VCaP (cell line): ENCODE measurements around the gene GLOD5.

ENCODE experiments used
- H3K27ac ChIP-seq: fragments of 450-650 bp; 2 replicates; pipeline ENCODE4 v1.5.1; 2017
- TF ChIP-seq, protein P1 (sequence below): fragments of 450-650 bp; conservative IDR thresholded peaks from 2 replicates; pipeline ENCODE4 v1.5.1; 2017; ENCODE audit warnings: mild to moderate bottlenecking, moderate library complexity

The GLOD5 gene

DNA sequence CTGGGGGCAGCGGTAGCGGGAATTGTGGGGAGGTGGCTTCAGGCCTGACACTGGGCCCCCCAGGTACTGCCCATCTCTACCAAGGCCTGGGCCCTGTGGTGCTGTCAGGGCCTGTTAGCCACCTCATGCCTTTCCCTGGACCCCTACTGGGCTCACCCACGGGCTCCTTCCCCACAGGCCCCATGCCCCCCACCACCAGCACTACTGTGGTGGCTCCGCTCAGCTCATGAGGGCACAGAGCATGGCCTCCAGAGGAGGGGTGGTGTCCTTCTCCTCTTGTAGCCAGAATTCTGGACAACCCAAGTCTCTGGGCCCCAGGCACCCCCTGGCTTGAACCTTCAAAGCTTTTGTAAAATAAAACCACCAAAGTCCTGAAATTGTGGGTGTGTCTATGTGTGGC, 32.4 kb downstream of the GLOD5 start:
- TF ChIP-seq, protein P1, sequence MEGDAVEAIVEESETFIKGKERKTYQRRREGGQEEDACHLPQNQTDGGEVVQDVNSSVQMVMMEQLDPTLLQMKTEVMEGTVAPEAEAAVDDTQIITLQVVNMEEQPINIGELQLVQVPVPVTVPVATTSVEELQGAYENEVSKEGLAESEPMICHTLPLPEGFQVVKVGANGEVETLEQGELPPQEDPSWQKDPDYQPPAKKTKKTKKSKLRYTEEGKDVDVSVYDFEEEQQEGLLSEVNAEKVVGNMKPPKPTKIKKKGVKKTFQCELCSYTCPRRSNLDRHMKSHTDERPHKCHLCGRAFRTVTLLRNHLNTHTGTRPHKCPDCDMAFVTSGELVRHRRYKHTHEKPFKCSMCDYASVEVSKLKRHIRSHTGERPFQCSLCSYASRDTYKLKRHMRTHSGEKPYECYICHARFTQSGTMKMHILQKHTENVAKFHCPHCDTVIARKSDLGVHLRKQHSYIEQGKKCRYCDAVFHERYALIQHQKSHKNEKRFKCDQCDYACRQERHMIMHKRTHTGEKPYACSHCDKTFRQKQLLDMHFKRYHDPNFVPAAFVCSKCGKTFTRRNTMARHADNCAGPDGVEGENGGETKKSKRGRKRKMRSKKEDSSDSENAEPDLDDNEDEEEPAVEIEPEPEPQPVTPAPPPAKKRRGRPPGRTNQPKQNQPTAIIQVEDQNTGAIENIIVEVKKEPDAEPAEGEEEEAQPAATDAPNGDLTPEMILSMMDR, result no peak

DNA sequence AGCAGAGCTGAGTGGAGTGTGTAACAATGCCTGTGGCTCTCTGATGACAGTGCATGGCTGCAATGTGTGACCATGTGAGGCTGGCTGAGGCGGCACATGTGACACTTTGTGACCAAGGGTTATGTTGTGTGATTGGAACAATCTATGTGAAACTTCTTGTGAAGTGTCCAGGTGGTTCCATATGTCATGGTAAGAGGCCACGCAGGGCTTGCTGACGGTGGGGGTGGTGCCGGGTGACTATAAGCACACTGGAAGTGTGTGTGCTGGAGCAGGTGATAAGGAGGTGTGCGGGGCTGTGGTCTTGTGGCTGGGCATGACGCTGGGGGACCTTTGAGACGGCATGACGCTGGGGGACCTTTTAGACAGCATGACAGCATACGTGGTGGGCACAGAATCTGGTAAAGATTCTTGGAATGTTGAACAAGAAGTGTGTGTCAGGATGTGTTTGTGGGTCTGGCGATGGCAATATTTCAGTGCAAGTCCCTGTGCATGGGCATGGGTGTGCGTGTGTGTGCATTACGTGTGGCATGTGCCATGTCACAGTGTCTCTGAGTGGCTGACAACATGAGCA, 32.9 kb downstream of the GLOD5 start:
- TF ChIP-seq, protein P1, result no peak
- H3K27ac ChIP-seq, result no peak overlapping the region

More for the DNA sequence above, 32.4 kb downstream of the GLOD5 start:
- no peak overlapping the region for H3K27ac ChIP-seq

GRCh38 chrX:48794911-48795515, 33.5 kb downstream of the GLOD5 start:
- H3K27ac ChIP-seq, result no peak overlapping the region
- TF ChIP-seq, protein P1, result no peak

- H3K27ac ChIP-seq, result no peak overlapping the region
- TF ChIP-seq, protein P1, result no peak
Observed at GRCh38 chrX:48798318-48798717, 36.8 kb downstream of the GLOD5 start.

- peak overlapping the region; percentile 67 for H3K27ac ChIP-seq
- TF ChIP-seq, protein P1, result no peak
Observed at GRCh38 chrX:48800574-48801279, 39.2 kb downstream of the GLOD5 start.

DNA sequence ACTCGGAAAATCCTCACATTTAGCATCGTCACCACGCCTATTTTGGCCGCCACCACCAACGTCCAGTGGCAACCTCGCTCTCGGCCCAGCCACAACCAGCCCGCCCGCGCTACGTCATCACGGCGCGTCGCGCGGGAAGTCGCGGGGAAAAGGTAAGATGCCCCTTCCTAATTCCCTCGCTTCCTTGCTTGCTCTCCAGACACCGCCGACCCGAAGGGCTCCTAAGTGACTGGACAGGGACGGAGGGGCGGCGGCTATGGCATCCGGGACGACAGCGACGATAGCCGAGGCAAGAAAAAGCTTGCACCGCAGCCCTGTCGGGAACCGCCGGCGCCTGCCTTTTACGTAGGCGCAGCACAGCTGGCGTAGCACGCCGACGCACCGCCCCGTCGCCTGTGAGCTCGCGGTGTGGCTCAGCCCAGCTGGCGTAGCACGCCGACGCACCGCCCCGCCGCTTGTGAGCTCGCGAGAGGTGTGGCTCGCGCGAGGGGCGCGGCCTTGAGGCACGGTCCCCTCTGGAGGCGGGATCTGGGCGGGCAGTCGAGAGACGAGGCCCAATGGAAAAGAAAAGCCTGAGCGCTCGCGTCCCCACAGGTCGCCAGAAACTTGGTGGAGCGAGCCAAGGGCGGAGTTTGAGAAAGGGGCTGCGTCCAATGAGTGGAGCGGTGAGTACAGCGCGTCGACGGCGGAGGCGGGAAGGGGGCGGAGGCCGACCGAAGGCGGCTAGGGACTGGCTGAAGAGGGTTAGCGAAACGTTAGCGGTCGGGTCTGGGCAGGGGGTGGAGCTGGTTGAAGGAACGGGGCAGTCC, 39.9 kb downstream of the GLOD5 start, which contains the start of gene HDAC6:
Gene HDAC6 (plus strand): TSS at position 788 of the 809 bp plus-strand sequence. CDS start 626 bp downstream, outside the sequence.
- TF ChIP-seq, protein P1, result no peak

More for the DNA sequence above, 39.9 kb downstream of the GLOD5 start, which contains the start of gene HDAC6:
- H3K27ac ChIP-seq, result peak within 1 kb of the TSS; percentile 67
